PC-3 (cell line): ENCODE data around the gene ARL5C. TPM values are rescaled to one million over a fixed set of nuclear protein-coding genes. Genes with fewer than 3 reads are reported as not detected.
A peak's percentile ranks its signal among the peaks of the same experiment; 100 is the strongest.

Source experiments
- ATAC-seq: fragments of 200-7000 bp; cut with Tn5 transposase; 2 replicates; pipeline ENCODE4 v1.9.1; 2020; ENCODE audit warnings: mild to moderate bottlenecking, moderate library complexity
- BruUV-seq: library from RNA; stranded (reverse); fragments of 400-500 nt; replicated peaks from 2 replicates; lab custom pipeline; 2021; lab: Mats Ljungman, UMichigan
- CTCF ChIA-PET: fragments of 300-600 bp; sonication (Branson Sonifier 250); formaldehyde crosslinking; loops from one replicate; lab custom pipeline; 2022; ENCODE audit warnings: antibody characterized with exemption; lab: Charles Lee
- POLR2A ChIA-PET: fragments of 300-600 bp; sonication (Branson Sonifier 250); formaldehyde crosslinking; loops from one replicate; lab custom pipeline; 2022; ENCODE audit warnings: antibody characterized with exemption; ENCODE audit not compliant: unreplicated experiment; lab: Charles Lee
- DNase-seq: peaks from one replicate; pipeline ENCODE4 v3.0.0-alpha.2; 2015
- H2AFZ ChIP-seq: fragments of 300-600 bp; sonication (generic); 2 replicates; pipeline ENCODE4 v1.6.0; 2016; ENCODE audit warnings: antibody characterized with exemption, low read length
- H3F3A ChIP-seq: fragments of 300-600 bp; sonication (generic); one replicate; pipeline ENCODE4 v1.6.0; 2017; ENCODE audit warnings: antibody characterized with exemption, low read length, control low read depth, mild to moderate bottlenecking; ENCODE audit not compliant: unreplicated experiment
- H3K27ac ChIP-seq: fragments of 300-600 bp; sonication (generic); 2 replicates; pipeline ENCODE4 v1.5.1; 2016; ENCODE audit warnings: mild to moderate bottlenecking, low read length
- H3K27me3 ChIP-seq: fragments of 300-600 bp; sonication (generic); 2 replicates; pipeline ENCODE4 v1.6.1; 2016; ENCODE audit warnings: low read length, mixed read lengths
- H3K36me3 ChIP-seq: fragments of 300-600 bp; sonication (generic); 2 replicates; pipeline ENCODE4 v1.6.1; 2016; ENCODE audit warnings: low read depth, mixed run types, low read length, mixed read lengths
- H3K4me1 ChIP-seq: fragments of 300-600 bp; sonication (generic); 2 replicates; pipeline ENCODE4 v1.5.1; 2016; ENCODE audit warnings: low read length; ENCODE audit not compliant: insufficient read depth
- H3K4me2 ChIP-seq: fragments of 300-600 bp; sonication (generic); 2 replicates; pipeline ENCODE4 v1.6.0; 2016; ENCODE audit warnings: low read length
- H3K4me3 ChIP-seq: fragments of 300-600 bp; sonication (generic); 2 replicates; pipeline ENCODE4 v1.5.1; 2016; ENCODE audit warnings: mild to moderate bottlenecking, low read length, mixed read lengths
- H3K79me2 ChIP-seq: fragments of 300-600 bp; sonication (generic); 2 replicates; pipeline ENCODE4 v1.6.1; 2017; ENCODE audit warnings: low read length, mixed read lengths
- H3K9ac ChIP-seq: fragments of 300-600 bp; sonication (generic); 2 replicates; pipeline ENCODE4 v1.6.0; 2016; ENCODE audit warnings: mild to moderate bottlenecking, low read length
- H3K9me2 ChIP-seq: fragments of 300-600 bp; sonication (generic); replicated peaks from 2 replicates; pipeline ENCODE4 v1.6.1; 2016; ENCODE audit warnings: mixed run types, low read length, mixed read lengths
- H3K9me3 ChIP-seq: fragments of 300-600 bp; sonication (generic); 2 replicates; pipeline ENCODE4 v1.6.1; 2016; ENCODE audit warnings: low read length, mixed read lengths
- H4K20me1 ChIP-seq: fragments of 300-600 bp; sonication (generic); 2 replicates; pipeline ENCODE4 v1.6.1; 2016; ENCODE audit warnings: low read length, mixed read lengths
- CTCF ChIP-seq: fragments of 300-600 bp; sonication (generic); conservative IDR thresholded peaks from 2 replicates; pipeline ENCODE4 v1.5.1; 2017; ENCODE audit warnings: antibody characterized with exemption, low read depth, mild to moderate bottlenecking, low read length
- EZH2 ChIP-seq: fragments of 300-600 bp; sonication (generic); IDR thresholded peaks from one replicate; pipeline ENCODE4 v1.6.1; 2017; ENCODE audit warnings: antibody characterized with exemption, mild to moderate bottlenecking, low read length; ENCODE audit not compliant: unreplicated experiment
- EZH2phosphoT487 ChIP-seq: fragments of 300-600 bp; sonication (generic); IDR thresholded peaks from 2 replicates; pipeline ENCODE4 v1.6.1; 2018; ENCODE audit warnings: mild to moderate bottlenecking, antibody characterized with exemption, low read length, borderline replicate concordance
- intact Hi-C: fragments of 100-400 bp; cut with micrococcal nuclease; formaldehyde crosslinking; loops from 2 replicates; pipeline ENCODE4 v1.9.0; 2023
- total RNA-seq: library from RNA; depleted of rRNA; stranded (reverse); fragments of >200 nt; gene quantifications from 2 replicates; pipeline ENCODE4 v1.2.3, GENCODE V29; 2014

The ARL5C gene
- total RNA-seq, 1 experiment from 2014 or later, result not detected

GRCh38 chr17:39209317-39210092 is 43.5 kb upstream of the ARL5C start:
- H3K9me2 ChIP-seq, result no peaks in the 10 kb centered on the region
- BruUV-seq, result no TSS peak
- TF ChIP-seq EZH2phosphoT487, result no peak
- TF ChIP-seq CTCF, result no peak
- TF ChIP-seq EZH2, result no peak
- DNase-seq, result no peak
- H4K20me1 ChIP-seq, result no peaks in the 10 kb centered on the region
- 0 out of 2 replicates have a peak overlapping the region, but pooled peaks have one; percentile 13 for H3K4me2 ChIP-seq
- no peak overlapping the region for H3K27ac ChIP-seq
- no peaks in the 10 kb centered on the region for H3K9me3 ChIP-seq
- H3K27me3 ChIP-seq, result no peaks in the 10 kb centered on the region
- no peaks in the 10 kb centered on the region for H3K79me2 ChIP-seq
- no peak overlapping the region for H3K9ac ChIP-seq
- 0 out of 2 replicates have a peak overlapping the region, but pooled peaks have one; percentile 26 for H2AFZ ChIP-seq
- H3K4me3 ChIP-seq, result no peak overlapping the region
- intact Hi-C loops, result no loop called here
- CTCF ChIA-PET, result interaction anchor here (1.1 to 1.3 kb wide), 2 partner anchors 29 to 35 kb away, joined by 6 to 8 read pairs; no protein-coding TSS in a partner anchor
- no peaks in the 10 kb centered on the region for H3K4me1 ChIP-seq
- POLR2A ChIA-PET, result no interaction called here
- no peaks in the 10 kb centered on the region; the same call in none of the 2 replicates for H3K36me3 ChIP-seq
- ATAC-seq, result no peak
- no peaks in the 10 kb centered on the region for H3F3A ChIP-seq

DNA sequence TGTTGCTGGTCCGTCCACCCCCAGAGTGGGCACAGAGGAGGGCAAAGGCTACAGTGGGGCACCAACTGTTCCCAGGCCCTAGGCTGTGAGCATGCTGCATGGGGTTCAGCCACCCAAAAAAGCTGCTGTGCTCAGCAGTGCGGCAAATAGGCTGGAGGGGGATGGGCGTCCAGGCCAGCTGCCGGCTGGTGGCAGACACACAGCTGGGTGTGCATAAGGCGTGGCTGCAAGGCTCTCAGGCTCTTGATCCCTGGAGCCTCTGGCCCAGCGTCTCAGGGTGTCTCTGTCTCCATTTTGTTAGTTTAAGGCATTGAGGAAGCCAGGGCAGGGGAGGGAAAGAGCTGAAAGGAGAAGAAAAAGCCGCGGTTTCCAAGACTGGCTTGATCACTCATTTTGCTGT is 42.9 kb upstream of the ARL5C start:
- DNase-seq (no peak), ATAC-seq (peak; percentile 23)
- POLR2A ChIA-PET, result no interaction called here
- TF ChIP-seq CTCF (no peak), EZH2 (no peak), EZH2phosphoT487 (no peak)
- no TSS peak for BruUV-seq
- peaks cover 5% of the 10 kb centered on the region for H3K36me3 ChIP-seq
- H3K9me2 ChIP-seq, result no peaks in the 10 kb centered on the region
- no peaks in the 10 kb centered on the region for H3K4me1 ChIP-seq
- no peak overlapping the region for H3K4me3 ChIP-seq
- no peaks in the 10 kb centered on the region for H3K9me3 ChIP-seq
- H3K9ac ChIP-seq, result no peak overlapping the region
- CTCF ChIA-PET, result interaction anchor here (1.1 to 1.3 kb wide), 2 partner anchors 29 to 36 kb away, joined by 6 to 8 read pairs; no protein-coding TSS in a partner anchor
- intact Hi-C loops, result no loop called here
- no peaks in the 10 kb centered on the region for H3F3A ChIP-seq
- H3K27ac ChIP-seq, result no peak overlapping the region
- H2AFZ ChIP-seq, result no peak overlapping the region
- H4K20me1 ChIP-seq, result peaks cover 5% of the 10 kb centered on the region
- no peak overlapping the region for H3K4me2 ChIP-seq
- no peaks in the 10 kb centered on the region for H3K79me2 ChIP-seq
- no peaks in the 10 kb centered on the region for H3K27me3 ChIP-seq

DNA sequence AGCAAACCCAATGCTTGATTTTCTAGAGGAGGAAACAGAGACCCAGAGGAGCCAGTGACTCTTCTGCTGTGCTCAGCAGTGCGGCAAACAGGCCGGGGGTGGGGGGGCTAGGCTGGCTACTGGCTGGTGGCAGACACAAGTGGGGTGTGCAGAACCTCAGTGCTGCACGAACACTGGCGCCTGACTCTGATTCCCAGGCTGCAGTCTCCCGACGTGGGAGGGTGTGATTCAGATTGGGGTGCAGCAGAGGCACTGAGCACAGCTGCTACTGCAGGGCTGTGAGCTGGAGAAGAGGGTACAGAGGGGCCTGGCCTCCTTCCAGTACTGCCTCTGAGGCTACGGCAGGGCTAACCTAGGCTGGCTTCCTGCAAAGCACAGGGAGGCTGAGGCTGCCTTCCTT is 42.2 kb upstream of the ARL5C start:
- H4K20me1 ChIP-seq, result peaks cover 10% of the 10 kb centered on the region
- H3K4me1 ChIP-seq, result no peaks in the 10 kb centered on the region
- H3K27me3 ChIP-seq, result no peaks in the 10 kb centered on the region
- no TSS peak for BruUV-seq
- DNase-seq (no peak), ATAC-seq (no peak)
- intact Hi-C loops, result no loop called here
- peaks cover 9% of the 10 kb centered on the region for H3K36me3 ChIP-seq
- ChIA-PET CTCF (interaction anchor here (2.2 kb wide), 1 partner anchor 31 kb away, joined by 8 read pairs; no protein-coding TSS in a partner anchor), POLR2A (no interaction called here)
- no peaks in the 10 kb centered on the region for H3F3A ChIP-seq
- no peak overlapping the region for H3K4me3 ChIP-seq
- no peak overlapping the region for H3K4me2 ChIP-seq
- H3K9ac ChIP-seq, result no peak overlapping the region
- TF ChIP-seq EZH2phosphoT487 (no peak), CTCF (no peak), EZH2 (no peak)
- H3K79me2 ChIP-seq, result no peaks in the 10 kb centered on the region
- no peak overlapping the region for H2AFZ ChIP-seq
- no peak overlapping the region for H3K27ac ChIP-seq
- no peaks in the 10 kb centered on the region for H3K9me2 ChIP-seq
- no peaks in the 10 kb centered on the region for H3K9me3 ChIP-seq
